CD4-positive, alpha-beta T cell treated with Interleukin-17A for 4 hours (primary cell): ENCODE results near the gene FEV.
A peak's percentile ranks its signal among the peaks of the same experiment; 100 is the strongest.

Experiments used
- DNase-seq: peaks from one replicate; pipeline ENCODE4 v3.0.0-alpha.2; 2020; ENCODE audit warnings: mixed read lengths

Gene FEV

DNA sequence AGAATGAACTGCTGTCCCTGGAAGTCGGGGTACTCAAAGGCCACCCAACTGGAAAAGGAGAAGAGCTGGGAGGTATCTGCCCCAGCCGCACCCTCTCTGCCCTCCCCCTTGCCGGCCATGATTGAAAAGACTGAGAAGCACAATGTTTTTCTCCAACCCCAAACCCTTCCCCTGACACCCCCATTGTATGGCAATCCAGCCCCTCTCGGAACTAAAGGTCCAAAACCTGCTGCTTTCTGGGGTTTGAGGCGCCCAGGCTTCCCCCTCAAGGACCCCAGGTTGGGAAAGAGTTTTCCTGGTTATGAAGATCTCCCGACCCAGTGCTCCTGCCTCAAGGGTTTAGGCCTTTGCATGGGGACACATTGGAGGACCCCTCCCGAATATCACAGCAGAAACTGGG, 7.2 kb upstream of the FEV start:
- DNase-seq: no peak

DNA sequence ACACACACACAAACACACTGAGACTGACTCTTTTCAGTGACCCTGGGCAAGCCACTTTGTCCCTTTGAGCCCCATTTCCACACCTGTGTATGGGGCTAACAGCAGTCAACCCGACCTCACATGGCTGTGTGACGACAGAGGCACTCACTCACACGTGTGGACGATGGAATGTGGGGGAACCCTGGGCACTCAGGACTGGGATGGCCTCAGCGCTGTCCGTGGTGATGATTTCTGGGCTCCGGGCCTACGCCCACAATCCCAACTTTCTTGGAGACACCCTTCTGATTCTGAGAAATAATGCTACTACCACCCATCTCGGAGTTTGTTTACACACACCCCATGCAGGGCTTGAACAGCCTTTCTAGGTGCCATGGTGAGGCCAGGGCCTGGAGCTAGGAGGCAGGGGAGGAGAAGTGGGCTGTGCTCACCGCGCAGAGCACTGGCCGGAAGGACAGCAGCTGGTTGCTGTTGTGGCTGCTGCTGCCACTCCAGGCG, 6.7 kb upstream of the FEV start:
- DNase-seq: no peak

DNA sequence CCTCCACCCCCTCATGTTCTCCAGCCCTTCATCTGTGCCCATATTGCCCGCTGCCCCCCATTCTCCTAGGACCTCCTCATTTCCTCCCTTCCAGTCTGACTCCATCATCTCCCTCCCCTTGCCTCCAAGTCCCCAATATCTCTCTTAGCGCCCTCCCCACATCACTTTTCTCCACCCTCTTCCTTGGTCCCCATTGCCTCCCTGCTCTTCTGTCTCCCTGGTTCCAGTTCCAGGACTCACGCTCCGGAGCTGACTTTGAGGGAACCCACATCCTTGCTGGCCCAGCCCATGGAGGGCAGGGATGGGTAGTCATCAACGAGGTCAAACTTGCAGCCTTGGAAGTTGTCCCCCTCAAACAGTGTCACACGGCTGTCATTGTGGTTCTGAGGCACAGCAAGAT, 5.6 kb upstream of the FEV start:
- no peak for DNase-seq

DNA sequence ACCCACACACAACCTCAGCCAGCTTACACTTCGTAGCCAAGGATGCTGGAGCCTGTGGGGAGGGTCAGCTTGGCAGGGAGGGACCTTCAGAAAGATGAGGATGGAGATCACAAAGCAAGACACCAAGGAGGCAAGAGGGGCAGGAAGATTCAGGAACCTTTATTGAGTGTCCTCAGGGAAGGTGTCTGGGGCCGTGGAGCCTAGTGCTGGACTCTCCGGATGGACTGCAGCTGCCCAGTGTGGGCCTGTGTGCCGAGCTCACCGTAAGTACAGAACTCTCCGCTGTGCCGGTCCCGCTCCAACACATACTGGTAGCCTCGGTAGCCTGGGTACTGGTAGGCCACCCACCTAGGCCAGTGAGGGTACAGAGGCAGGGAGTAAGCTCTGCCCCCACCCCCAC, 5.1 kb upstream of the FEV start:
- no peak for DNase-seq

DNA sequence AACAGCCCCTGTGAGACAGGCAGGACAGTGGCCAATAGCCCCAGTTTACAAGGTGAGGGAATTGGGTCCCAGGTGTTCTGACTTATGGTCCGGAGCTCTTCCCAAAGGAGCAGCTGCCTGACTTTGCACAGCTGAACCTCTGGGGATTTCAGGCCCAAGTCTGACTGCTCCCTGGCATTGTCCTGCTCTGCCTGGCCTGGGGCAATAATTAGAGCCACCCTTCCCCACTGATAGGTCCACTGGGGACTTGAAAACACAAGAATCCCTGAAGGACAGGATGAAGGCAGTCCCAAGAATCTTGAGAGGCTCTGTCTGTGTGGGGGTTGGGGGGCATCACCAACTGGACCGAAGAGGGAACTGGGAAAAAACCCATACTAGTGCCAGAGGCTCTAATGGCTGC, 3.7 kb upstream of the FEV start:
- no peak for DNase-seq

DNA sequence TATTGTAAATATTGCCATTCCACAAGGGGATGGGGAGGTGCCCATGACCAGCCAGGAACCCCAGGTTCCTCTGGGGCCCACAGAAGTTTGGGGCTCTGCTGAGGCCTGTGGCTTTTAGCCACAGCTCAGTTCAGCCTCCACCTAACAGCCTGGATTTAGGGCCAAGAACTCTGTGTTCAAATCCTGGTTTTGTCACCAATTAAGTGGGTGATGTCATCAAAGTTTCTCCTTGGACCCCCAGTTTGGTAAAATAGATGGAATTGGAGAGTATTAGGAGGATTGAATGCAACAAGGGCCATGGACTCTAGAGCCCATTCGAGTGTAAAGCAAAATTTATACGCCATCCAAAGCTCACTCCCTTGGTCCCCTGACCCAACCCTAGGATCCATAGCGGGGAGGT, 3.2 kb upstream of the FEV start:
- DNase-seq: no peak

DNA sequence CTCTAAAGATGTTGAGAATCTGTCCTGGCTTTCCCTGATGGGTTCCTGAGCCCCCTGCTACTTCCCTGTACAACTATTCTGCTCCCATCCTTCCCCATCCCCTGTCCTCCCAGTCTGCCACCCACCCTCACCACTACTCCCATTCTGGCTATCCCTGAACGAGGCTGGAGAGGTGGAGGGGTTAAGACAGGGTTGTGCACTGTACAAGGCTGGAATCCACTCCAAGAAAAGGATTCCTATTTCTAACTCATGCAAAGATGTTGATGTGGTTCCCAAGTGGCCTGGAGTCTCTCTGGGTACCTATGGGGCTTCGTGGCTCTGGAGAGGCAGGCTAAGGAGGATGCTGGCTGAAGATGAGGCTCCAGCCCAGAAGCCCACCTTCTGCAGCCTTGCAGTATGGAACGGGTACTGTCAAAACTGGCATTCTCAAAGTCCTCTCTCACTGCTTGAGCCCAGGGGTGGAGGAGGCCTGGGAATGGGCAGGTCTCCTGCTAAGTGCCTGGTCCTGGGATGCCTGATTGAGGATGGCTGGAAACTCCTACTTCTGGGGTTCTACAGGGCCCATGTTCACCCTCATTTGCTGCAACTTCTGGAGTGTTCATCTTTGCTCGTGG, 1.3 kb upstream of the FEV start:
- DNase-seq: no peak

DNA sequence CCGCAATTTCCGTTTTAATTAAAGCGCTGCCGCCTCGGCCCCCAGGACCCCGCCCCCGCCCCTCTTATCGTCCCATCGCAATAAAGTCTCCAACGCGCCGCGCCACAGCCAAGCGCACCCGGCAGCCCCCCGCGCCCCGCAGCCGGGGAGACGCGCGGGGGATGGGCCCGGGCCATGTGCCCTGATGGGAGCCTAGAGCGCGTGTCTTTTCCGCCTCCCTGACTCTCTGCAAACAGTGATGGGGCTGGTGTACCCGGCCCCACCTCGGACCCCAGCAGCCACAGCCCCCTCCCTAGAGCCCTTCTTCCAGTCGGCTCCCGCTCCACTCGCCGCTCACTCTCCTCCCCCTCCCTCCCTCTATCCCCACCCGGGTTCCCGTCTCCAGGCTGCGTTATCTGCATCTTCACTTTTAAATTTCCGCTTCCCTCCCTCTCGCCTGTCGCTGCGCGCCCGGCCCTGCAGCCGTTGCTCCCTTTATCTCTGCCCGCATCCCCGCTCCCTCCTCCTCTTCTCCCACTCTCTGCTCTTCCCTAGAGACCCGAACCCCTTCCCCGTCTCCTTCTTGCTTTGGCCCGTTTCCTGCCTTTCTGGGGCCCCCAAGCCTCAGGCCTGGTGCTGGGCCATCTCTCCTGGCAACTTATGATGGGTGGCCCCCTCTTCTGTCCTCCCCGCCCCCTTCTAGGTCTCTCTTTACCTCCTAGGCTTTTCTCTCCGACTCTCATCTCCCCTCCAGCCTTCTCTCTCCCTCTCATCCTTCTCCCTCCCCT, 524 bp upstream of the FEV start:
- DNase-seq: no peak

DNA sequence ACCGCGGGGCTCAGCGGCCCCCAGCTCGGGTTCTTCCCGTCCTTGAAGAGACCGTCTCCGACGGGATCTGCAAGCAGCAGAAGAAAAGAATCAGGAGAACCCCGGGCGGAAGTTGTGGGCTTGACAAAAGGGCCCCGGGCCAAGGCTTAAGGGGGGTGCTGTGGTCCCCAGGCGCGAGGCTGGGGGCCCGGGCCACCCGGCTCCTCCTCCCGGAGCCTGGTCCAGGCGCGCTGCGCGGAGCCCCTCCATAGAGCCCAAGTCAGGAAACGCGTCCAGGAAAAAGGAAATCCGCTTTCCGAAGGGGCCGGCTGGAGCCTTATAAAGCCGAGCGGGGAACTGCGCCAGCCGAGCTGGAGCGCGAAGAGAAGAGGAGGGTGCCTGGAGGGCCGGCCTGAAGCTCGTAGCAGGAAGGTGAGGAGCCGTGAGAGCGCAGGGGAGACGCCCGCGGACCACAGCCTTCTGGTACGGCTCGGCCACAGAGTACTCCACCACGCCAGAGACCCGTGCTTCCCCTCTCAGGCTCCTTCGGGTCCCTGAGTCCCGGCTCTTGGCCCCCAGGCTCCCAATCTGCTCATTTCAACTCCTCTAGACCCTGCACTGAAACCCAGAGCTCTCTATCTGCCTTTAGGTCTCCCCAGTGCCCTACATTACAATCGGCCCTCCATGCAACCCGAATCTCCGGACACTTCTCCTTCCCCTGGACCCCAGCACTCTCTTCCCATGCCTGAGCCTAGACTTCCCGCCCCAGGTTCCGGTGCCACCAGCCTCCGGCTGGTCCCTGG, 554 bp downstream of the FEV start:
- DNase-seq: no peak

DNA sequence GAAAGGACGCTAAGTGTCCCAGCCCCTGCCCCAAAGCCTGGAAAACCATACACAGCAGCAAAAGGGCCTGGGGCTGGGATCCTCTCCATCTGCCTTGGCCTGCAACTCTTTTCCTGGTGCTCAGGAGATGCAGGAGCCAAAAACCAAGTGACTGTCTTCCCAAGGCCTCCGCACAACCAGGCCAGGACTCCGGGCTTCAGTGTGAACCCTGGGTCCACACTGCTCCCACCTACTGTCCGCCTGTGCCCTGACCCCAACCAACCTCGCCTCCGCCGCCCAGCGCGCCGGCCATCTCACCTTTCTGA, 1.1 kb downstream of the FEV start:
- DNase-seq: no peak

DNA sequence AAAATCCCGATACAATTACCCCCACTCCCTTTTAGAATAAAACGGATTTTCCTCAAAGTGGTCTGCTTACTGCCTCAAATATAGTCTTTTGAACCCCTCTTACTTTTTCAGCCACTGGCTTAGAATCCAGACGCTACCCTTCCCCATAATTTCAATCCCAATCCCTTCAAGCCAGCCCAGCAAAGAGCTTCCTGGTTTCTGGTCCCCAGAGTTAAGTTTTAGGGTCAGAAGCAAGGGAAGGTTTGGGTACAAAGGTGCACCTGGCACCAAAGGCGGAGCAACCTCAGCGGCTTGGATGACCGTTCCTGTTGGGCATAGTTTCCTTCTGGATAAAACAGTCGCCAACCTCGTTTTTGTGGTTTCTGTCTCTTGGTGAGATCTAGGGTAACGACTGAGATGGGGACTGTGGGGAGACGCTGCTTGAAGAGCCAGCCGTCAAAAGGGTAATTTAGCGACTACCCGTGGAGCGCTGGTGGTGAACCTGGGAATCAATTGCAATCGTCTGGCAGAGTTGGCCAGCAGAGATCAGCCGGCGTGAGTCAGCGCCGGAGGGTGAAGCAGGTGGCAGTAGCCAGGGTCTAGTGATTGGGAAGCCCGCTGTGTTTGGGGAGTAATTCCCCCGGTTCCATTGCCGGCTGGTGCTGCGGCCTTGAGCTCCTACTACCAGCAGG, 1.6 kb downstream of the FEV start:
- no peak for DNase-seq

DNA sequence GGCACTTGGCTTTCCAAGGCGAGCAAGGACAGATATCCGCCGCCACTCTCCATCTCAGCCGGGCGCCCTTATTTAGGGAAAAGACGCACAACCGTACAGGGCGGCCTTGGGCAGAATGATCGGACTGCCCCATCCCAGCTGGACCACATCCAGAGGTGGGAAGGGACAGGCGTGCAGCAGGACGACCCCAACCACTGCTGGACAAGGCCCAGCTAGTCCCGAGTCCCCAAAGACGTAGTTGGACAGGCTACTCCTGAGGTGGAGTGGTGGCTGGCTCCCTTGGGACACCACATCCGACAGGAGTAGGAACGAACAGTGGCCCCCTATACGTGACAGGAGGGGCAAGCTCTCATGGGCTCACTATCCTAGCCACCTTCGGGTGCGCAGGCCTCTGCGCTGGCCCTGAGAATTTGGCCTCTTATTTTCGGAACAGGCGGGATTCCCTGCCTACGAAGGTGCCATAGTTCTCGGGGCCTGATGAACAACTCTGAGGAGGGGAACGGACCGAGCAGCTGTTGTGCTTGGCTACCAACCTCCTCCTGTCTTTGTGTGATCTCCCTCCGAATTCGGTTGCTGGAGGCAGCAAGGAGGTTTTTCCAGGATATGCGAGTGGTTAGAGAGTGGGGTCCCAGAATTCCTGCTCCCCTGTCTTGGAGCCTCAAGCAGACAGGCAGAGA, 2.3 kb downstream of the FEV start:
- DNase-seq: no peak

DNA sequence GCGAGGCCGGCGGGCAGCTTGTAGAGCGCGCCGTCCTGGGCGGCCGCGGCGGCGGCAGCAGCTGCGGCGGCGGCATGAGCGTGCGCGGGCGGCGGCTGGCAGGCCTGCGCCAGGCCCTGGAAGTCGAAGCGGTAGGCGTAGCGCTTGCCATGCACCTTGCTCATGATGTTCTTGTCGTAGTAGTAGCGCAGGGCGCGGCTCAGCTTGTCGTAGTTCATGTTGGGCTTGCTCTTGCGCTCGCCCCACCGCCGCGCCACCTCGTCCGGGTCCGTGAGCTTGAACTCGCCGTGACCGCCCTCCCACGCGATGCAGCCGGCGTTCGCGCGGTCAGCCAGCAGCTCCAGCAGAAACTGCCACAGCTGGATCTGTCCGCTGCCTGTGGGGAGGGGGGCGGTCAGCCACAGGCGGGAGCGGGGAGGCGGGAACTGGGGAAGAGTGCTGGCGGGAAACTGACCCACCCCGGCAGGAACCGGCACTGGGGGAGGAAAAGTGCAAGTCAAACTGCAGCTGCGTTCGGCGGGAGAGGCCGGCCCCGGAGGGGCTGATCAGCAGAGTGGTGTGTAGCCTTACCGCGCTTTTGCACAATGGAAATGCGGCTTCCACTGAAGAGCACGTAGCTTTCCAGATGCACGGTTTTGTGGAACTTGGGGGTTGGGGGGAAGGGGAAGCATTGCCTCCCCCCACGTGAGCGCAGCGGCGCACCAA, 3.0 kb downstream of the FEV start:
- peak; percentile 28 for DNase-seq

DNA sequence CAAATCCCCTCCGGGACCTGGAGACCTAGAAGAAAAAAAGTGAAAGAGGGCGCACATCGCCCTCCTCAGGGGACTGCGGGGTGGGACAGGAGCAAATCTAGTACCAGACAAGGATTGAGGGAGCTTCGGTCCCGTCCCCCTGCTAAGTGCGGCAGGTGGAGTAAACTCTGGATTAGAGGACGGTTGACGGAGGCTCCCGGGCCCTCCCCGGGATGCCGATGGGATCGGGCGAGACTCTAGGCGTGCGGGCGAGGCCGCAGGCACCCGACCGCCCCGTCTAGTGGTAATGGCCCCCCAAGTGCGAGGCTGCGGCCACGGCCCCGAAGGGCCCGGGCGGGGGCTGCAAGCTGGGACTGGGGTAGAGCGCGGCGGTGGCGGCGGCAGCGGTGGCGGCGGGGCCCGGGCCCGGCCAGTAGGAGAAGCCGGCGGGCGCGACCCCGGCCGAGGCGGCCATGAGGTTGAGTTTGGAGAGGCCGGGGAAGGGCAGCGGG, 3.5 kb downstream of the FEV start:
- no peak for DNase-seq

DNA sequence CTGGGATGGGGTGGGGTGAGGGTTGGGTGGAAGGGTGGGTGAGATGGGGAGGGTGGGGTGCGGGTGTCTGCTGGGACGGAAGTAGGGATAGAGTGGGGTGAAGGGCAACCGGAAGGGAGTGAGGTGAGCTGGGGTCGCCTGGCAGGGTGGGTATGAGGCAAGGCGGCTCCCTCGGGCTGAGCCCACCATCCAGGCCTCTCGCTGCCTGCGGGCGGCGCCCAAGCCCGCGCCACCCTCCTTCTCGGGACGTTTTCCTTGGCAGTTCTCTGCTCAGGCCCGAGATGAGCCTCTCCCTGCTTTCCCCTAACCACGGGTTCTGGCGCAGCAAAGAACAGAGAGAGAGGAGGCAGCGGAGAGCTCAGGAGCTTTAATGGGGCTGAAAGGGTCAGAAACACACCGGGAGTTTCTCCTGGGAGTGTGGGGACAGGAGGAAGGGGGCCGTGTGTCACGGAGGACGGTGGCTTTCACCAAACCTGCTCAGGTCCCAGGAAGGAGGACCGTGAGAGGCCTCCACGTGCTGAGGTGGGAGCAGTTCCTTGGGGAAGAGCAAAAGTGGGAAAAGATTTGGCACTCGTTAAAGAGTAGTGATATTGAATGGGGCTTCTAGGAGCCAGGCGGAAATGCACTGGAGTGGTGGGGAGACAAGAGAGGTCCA, 4.1 kb downstream of the FEV start:
- no peak for DNase-seq

DNA sequence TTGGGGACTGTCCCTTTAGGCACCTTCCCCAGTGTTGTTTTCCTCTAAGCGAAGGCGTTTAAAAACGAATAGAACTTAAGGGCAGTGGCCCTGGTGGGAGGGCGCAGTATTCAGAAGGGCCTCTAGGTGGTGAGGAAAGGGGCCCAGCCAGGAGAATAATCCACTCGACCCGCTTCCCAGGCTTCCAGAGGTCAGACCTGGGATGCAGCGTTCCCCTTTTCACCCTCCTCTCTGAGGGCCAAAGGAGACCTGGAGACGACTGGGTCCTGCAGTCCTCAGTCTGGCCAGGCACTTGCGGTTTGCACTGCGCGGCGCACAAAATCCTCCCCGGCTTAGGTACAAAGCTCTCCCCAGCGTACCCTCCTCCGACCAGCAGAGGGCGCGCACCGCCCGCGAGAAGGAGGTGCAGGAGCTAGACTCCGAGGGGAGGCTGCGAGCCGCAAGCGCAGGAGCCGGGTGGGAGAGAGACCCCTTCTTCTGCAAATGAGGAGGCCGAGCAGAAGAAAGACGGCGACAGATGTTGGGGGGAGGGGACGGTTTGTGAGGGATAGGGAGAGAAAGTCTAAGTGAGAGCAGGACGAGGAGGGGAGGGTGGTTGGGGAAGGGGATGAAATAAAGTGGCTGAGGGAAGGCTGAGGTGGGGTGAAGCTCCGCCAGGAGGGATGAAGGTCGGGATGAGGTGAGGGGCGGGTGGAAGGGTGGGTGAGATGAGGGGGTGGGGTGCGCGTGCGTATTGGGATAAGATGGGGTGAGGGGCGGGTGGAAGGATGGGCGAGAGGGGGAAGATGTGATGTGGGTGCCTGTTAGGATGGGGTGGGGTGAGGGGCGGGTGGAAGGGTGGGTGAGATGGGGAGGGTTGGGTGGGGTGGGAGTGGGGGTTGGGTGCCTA, 4.9 kb downstream of the FEV start:
- peak; percentile 85 for DNase-seq

DNA sequence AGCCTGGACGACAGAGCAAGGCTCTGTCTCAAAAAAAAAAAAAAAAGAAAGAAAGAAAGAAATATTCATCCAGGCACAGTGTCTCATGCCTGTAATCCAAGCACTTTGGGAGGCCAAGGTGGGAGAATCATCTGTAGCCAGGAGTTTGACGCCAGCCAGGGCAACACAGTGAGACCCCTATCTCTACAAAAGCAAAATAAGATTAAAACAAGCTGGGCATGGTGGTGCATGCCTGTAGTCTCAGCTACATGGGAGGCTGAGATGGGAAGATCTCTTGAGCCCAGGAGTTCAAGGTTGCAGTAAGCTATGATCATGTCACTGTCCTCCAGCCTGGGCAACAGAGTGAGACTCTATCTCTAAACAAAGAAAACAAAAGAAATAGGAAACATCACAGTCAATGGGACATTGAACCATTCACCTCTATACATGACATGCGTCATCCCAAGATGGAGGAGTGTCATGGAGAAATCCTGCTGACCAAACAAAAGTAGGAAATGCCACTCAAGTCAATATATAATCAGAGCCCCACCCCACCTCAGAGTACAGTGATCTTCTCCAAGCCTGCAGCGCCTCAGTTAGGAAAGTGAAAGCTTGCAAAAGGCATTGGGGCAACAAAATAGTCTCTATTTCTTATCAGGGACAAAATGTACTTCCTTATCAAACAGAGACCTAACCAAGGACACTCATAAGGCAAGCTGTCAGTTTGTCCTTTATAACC, 9.8 kb downstream of the FEV start:
- DNase-seq: no peak

DNA sequence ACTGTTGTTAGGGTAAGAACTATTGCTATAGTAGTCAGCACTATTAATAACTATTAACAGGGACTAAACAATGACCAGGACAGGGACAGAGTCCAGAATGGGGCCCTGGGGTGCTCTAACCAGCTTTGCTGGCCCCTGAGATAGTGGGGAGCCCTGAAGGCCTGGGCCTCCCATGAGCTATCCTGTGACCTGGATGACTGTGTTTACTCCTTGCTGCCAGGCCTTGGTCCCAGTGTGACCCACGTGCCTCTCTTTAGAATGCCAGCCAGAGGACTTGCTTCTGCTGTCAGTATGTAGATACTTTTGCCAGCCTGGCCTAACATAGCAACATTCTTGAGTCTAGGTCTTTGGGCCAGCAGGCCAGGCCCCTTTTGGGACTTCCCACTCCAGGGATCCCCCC, 14.1 kb downstream of the FEV start:
- DNase-seq: no peak

DNA sequence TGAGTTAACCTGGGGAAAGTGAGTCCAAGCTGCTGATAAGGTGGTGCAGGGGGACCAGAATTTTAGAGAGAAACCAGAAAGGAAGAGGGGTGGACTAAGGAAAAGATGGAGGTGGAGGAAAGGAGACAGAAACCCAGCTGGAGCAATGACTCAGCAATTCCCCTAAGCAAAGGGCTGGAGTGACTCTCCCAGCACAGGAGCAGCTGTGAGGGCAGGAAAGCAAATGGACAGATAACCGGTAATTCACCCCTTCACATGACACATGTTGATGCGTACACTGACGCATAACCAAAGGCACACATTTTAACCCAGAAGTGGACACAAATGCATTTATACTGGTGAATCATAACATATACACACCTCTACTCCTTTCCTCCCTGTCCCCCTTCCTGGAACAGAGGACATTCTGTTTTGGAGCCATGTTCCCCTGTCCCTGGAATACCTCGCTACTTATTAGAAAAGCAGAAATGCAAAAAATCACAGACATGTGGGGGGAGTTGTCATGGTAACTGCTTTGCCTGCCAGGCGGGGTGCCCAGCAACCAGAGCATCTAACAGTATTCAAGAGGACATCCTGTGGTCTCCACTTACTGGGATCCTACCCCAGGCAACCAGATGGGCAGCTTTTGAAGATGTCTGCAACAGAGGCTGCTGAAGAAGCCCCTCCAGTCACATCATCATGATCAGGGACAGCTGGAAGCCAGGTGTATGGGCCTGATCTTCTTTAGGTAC, 20.8 kb downstream of the FEV start:
- no peak for DNase-seq
